Skin epidermis (tissue), 12 donors: Measurements from ENCODE around the gene PWWP3B.
"Not testable (repeated sequence)": the region's sequence is repeated elsewhere in the genome, so short reads cannot be mapped to it uniquely, and the experiment has no call there.

ENCODE experiments used
- H3K27ac ChIP-seq, 21 experiments: fragments of 200-600 bp; sonication (generic) in 11 of 21; one replicate each; pipeline ENCODE4 v1.5.0; 2020; ENCODE audit warnings: mild to moderate bottlenecking in 3 of 21, inconsistent platforms in 2 of 21, moderate library complexity in 2 of 21
- H3K4me3 ChIP-seq, 7 experiments: fragments of 200-600 bp; sonication (generic) in 2 of 7; one replicate each; pipeline ENCODE4 v1.5.0; 2020; ENCODE audit warnings: inconsistent platforms in 2 of 7, mild to moderate bottlenecking in 2 of 7, moderate library complexity in 1 of 7

Gene PWWP3B

GRCh38 chrX:106168107-106168506, at the start of gene PWWP3B:
Gene PWWP3B, plus strand, starts transcription at chrX:106168305. Its CDS starts 37,128 bp downstream, at chrX:106205433.
- Histone ChIP-seq H3K27ac (no peak within 1 kb of the TSS), H3K4me3 (peak within 1 kb of the TSS in 1 of 7 experiments; percentile 10)

GRCh38 chrX:106139048-106139447, 29.1 kb upstream of the PWWP3B start:
- H3K4me3 ChIP-seq: no peak overlapping the region
- no peak overlapping the region for H3K27ac ChIP-seq

GRCh38 chrX:106144755-106145639, 23.1 kb upstream of the PWWP3B start:
- H3K4me3 ChIP-seq: no peak overlapping the region
- no peak overlapping the region for H3K27ac ChIP-seq

GRCh38 chrX:106150701-106151100, 17.4 kb upstream of the PWWP3B start:
- H3K27ac ChIP-seq: no peak overlapping the region
- H3K4me3 ChIP-seq: no peak overlapping the region

GRCh38 chrX:106159861-106160282, 8.2 kb upstream of the PWWP3B start:
- Histone ChIP-seq H3K27ac (no peak overlapping the region), H3K4me3 (no peak overlapping the region)

GRCh38 chrX:106170318-106170717, 2.2 kb downstream of the PWWP3B start:
- no peak overlapping the region for H3K27ac ChIP-seq
- H3K4me3 ChIP-seq: no peak overlapping the region

GRCh38 chrX:106171293-106171820, 3.3 kb downstream of the PWWP3B start:
- no peak overlapping the region for H3K27ac ChIP-seq
- H3K4me3 ChIP-seq: no peak overlapping the region

- no peak overlapping the region for H3K4me3 ChIP-seq
- H3K27ac ChIP-seq: no peak overlapping the region
Observed at GRCh38 chrX:106177106-106177981, 9.2 kb downstream of the PWWP3B start.

- Histone ChIP-seq H3K27ac (no peak overlapping the region), H3K4me3 (no peak overlapping the region)
Observed at GRCh38 chrX:106177982-106178321, 9.8 kb downstream of the PWWP3B start.

GRCh38 chrX:106178826-106179225, 10.7 kb downstream of the PWWP3B start:
- no peak overlapping the region for H3K27ac ChIP-seq
- no peak overlapping the region for H3K4me3 ChIP-seq

GRCh38 chrX:106183685-106184084, 15.6 kb downstream of the PWWP3B start:
- not testable (repeated sequence) for H3K27ac ChIP-seq, H3K4me3 ChIP-seq

- Histone ChIP-seq H3K4me3 (no peak overlapping the region), H3K27ac (no peak overlapping the region)
Observed at GRCh38 chrX:106201502-106202178, 33.5 kb downstream of the PWWP3B start.

- H3K27ac ChIP-seq: no peak overlapping the region
Observed at GRCh38 chrX:106203315-106203714, 35.2 kb downstream of the PWWP3B start.

GRCh38 chrX:106208154-106208553, 40.0 kb downstream of the PWWP3B start:
- Histone ChIP-seq H3K27ac (no peak overlapping the region), H3K4me3 (no peak overlapping the region)

More at GRCh38 chrX:106203315-106203714, 35.2 kb downstream of the PWWP3B start:
- H3K4me3 ChIP-seq: no peak overlapping the region
